Activated T-cell treated with anti-CD3 and anti-CD28 coated beads, Interleukin-2, amount 50 U/mL, for 1 hour (primary cell): ENCODE measurements around the gene SLC22A7.
A peak's percentile ranks its signal among the peaks of the same experiment; 100 is the strongest.

Experiments
- DNase-seq: peaks from one replicate; pipeline ENCODE4 v3.0.0-alpha.2; 2020

Gene SLC22A7

GRCh38 chr6:43265564-43265963 lies 32.5 kb upstream of the SLC22A7 start:
- no peak for DNase-seq

- DNase-seq: no peak
These were observed 30.3 kb upstream of the SLC22A7 start for GRCh38 chr6:43267619-43268354.

GRCh38 chr6:43268355-43268700 lies 29.7 kb upstream of the SLC22A7 start:
- DNase-seq: no peak

GRCh38 chr6:43268782-43269272 lies 29.2 kb upstream of the SLC22A7 start:
- DNase-seq: no peak

- DNase-seq: peak; percentile 58
These were observed 28.6 kb upstream of the SLC22A7 start for GRCh38 chr6:43269273-43270007.

- DNase-seq: no peak
These were observed 26.8 kb upstream of the SLC22A7 start for GRCh38 chr6:43271103-43271815.

- no peak for DNase-seq
These were observed 26.1 kb upstream of the SLC22A7 start for GRCh38 chr6:43271944-43272343.

- DNase-seq: no peak
These were observed 24.4 kb upstream of the SLC22A7 start for GRCh38 chr6:43273707-43274106.

GRCh38 chr6:43274127-43274915 lies 23.7 kb upstream of the SLC22A7 start:
- no peak for DNase-seq

GRCh38 chr6:43274916-43275597 lies 23.0 kb upstream of the SLC22A7 start:
- peak; percentile 52 for DNase-seq

- peak; percentile 40 for DNase-seq
These were observed 22.1 kb upstream of the SLC22A7 start for GRCh38 chr6:43275801-43276576.

- DNase-seq: no peak
These were observed 21.3 kb upstream of the SLC22A7 start for GRCh38 chr6:43276577-43277305.

GRCh38 chr6:43277306-43277642 lies 20.8 kb upstream of the SLC22A7 start:
- DNase-seq: no peak

GRCh38 chr6:43277643-43278523 lies 20.2 kb upstream of the SLC22A7 start:
- DNase-seq: no peak

GRCh38 chr6:43278524-43279078 lies 19.5 kb upstream of the SLC22A7 start:
- DNase-seq: no peak

GRCh38 chr6:43280234-43280633 lies 17.8 kb upstream of the SLC22A7 start:
- no peak for DNase-seq

- no peak for DNase-seq
These were observed 16.0 kb upstream of the SLC22A7 start for GRCh38 chr6:43282060-43282459.

- DNase-seq: no peak
These were observed 15.2 kb upstream of the SLC22A7 start for GRCh38 chr6:43282636-43283513.
